ENCODE measurements around the gene UBE4A.
A peak's percentile ranks its signal among the peaks of the same experiment; 100 is the strongest.

DNA sequence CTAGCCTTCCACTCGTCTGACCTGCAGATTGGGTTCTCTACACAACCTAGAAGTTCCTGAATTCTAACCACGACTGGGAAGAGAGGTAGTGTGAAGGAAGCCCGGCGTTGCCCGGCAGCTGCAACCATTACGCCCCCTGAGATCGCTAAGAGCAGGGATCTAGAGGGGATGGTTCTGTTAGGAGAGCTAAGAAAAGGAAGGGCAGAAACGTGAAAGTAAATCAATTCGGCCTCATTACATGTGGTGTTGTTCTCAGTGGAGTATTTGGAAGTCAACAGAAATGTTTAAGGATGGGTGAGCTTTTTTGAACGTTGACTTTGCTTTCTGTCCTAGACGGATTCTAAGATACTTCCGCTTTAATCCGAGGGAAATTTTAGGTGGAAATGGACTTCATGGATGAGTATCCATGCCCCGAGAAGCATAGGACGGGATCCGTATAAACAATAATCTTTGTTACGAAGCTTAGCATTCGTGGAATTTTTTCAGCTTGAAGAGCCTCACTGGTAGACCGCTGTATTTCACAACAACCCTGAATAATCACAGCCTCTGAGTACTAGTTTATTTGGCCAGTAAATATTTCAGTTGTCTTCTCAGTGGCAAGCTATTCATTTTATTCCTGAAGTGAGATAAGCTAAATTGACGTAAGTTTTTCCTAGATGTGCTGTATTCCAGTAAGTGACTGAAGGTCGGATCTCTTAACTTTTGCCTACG lies 42.6 kb downstream of the UBE4A start:
- TF ChIP-seq CTCF (IDR thresholded peaks at IDR 0.05; ENCODE audit: borderline replicate concordance, extremely low read depth, low read length, poor library complexity, severe bottlenecking) (peak; percentile 8), EZH2 (IDR thresholded peaks at IDR 0.05; ENCODE audit: borderline replicate concordance, low read depth, low read length, severe bottlenecking) (no peak)

All from DND-41 (cell line).